NCI-H146 treated with DMSO at 0.1 percent for 48 hours (cell line): ENCODE results near the gene CNOT6.

Experiments
- DNase-seq: peaks from one replicate; lab custom pipeline; 2025; ENCODE audit not compliant: unreplicated experiment; lab: John Stamatoyannopoulos, UW

Gene CNOT6

DNA sequence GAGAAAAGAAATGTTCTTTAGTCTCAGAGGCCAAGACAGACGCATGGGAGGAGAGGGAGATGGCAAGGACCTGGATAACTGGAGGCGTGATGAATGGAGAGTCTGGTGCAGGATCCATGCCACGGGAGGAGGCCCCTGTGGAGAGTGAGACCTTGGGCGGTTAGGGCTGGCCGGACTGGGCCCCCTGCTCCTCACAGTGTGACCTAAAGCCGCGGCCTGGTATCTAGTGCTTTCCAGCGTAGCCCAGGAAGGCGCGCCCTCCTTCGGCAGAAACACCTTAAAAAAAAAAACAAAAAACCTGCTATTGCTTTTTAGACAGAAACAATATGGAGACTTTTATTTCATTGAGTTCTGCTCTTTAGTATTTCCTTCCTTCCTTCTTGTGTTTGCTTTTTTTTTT, 64.1 kb downstream of the CNOT6 start:
- no peak for DNase-seq

DNA sequence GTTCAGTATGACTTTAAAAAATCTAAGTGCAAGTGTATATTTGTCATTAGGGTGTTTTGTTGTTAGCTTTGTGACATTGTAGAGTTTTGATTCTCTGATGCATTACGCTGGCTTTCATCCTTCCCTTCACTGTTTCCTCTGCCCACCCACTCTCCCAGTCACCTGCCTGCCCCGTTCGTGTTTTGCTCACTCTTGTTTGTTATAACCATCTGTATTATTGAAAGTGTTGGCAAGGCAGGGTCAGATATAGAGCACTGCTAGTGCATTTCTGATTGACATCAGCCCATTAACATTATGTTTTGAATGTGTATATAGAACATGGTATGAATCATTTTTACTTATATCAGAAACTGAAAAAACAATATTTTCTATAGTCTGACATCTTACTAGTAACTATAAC, 69.8 kb downstream of the CNOT6 start:
- DNase-seq, result no peak

DNA sequence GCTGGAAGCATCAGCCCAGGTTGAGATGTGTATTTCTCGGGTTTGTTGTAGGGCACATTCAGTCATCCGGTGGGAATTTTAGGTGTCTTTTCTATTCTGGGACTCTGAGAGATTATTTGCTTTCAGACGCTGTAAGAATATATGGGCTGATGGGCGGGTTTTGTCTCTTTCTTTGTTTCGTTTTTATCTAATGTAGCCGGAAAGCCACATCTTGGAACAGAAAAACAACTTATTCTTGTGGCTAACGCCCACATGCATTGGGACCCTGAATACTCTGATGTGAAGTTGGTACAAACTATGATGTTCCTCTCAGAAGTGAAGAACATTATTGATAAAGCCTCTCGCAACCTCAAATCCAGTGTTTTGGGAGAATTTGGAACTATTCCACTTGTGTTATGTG, 74.7 kb downstream of the CNOT6 start:
- no peak for DNase-seq

DNA sequence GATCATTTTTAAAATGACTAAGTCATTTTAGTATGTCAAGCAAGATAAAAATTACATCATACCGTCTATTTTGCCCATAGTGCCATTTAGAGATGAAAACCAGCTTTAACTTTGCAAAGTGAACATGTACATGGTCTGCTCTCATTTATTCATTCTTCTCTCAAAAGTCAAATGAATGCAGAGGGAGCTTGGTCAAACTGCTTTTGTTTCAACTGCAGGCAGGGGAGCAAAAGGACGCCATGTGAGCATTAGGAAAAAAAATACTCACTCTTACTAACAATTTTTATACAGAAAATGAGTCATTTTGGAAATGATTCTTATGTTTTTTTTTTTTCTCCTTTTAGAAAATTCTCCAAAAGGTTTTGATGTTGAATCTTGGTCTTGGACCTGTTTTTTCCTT, 81.4 kb downstream of the CNOT6 start:
- DNase-seq, result no peak

DNA sequence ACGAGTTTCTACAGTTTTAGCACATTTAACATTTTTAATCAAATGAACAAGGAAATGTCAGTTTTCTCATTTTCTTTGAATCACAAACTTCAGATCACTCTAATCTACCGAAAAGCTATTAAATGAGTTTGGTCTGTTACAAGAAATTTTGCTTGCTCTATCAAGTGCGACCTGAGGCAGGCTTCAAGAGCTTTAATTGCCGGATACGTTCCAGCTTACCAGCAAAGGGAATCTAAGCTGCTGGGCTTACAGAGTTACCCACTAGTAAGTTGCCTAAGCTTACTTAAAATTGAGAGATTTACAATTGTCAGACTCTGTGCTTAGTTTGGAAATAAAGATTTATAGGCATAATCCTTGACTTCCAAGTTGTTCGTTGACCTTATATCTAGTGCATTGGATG, 86.5 kb downstream of the CNOT6 start:
- DNase-seq, result no peak

DNA sequence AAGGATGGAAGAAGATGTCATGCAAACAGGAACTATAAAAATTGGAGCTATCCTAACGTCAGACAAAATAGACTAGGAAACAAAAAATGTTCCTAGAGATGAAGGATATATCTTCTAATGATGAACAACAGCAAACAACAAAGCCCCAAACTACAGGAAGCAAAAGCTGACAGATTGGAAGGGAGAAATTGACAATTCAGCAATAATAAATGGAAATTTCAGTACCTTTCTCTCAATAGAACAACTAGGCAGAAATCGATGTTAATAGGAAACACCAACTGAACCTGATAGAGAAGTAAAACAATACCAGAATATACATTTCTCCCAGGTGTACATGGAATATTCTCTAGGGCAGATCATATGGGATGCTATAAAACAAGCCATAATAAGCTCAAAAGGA, 89.6 kb downstream of the CNOT6 start:
- DNase-seq, result no peak

DNA sequence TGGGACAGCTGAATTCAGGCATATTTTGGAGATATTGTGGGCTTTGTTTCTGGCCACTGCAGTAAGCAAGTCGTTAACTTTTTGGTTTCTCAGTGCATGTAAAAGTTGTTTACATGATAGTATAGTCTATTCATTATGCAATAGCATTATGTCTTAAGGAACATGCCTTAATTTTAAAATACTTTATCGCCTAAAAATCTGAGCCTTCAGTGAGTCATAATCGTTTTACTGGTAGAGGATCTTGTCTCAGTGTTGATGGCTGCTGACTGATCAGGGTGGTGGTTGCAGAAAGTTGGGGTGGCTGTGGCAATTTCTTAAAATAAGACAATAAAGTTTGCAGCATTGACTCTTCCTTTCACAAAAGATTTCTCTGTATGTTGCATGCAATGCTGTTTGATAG, 92.0 kb downstream of the CNOT6 start:
- DNase-seq, result no peak

DNA sequence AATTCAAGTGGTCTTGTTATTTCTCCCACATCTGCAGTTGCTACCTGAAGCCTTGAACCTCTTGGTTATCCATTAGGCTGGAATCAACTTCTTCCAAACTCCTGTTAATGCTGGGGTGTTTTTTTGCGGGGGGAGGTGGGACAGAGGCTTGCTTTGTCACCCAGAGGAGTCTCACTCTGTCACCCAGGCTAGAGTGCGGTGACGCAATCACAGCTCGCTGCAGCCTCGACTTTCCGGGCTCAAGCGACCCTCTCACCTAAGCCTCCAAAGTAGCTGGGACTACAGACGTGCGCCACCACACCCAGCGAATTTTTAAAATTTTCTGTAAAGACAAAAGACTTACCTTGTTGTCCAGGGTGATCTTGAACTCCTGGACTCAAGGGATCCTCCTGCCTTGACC, 92.7 kb downstream of the CNOT6 start:
- DNase-seq, result no peak

DNA sequence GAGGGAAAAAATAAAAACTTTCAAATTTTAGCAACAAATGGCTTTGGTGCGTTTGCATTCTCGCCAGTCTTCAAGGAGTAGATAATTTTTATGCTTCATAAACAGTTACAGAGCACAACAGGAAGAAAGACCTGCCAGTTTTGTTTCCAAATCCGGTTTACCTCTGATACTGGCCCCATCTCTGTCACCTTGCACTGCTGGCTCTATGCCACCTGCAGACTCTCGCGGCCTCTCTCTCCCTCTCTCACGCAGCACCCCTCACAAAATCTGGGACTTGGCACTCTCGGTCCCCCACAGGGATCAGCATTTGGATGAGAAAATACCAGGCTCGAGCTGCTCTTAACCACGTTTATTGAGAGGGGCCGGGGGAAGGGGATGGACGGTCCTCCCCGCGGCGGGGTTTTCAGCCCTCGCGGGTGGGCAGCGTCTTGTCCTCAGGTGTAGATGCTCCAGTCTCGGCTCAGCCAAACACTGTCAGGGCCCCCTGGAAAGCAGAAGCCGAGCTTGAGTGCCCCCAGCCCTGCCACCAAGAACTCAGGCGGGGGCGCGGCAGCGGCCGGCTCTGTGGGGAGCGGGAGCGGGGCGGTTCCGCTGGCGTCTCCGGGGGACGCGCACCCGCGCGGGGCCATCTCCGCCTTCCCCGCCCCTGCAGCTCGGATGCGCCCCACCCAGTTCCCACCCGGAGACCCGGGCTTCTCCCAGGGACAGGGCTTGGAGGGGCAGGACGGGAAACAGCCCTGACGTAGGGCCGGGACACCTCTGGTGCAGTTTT, 95.8 kb downstream of the CNOT6 start:
- no peak for DNase-seq

DNA sequence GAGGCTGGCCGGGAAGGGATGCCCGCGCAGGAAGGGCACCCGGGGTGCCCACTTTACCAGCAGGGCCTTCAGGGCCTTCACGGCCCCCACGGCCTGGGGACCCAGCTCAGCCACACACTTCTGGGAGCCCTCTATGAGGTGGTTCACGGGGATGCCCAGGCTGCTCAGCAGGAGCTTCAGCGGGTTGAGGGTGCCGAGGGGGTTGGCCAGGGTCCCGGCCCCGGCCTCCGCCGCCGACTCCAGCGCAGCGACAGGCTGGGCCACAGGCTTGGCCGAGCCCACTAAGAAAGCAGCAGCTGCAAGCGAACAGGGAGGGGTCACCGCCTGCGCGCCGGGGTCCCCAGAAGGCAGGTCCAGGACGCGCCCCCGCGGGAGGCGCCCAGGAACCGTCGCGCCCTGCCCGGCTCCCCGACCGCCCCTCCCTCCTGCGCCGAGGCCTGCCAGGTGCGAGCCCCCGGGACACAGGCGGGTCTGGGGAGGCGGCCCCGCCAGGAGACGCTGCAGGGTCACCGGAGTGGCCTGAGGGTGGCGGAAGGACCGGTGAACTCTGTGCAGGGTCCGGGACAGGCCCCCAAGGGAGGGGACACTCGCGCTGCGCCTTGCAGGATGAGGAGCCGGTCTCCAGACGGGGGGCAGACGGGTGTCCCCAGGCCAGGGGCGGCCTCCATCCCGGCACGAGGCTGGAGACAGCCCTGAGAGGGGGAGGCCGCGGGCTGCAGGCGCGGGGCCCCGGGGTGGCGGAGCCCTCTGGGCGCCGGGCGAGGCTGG, 96.5 kb downstream of the CNOT6 start:
- no peak for DNase-seq

DNA sequence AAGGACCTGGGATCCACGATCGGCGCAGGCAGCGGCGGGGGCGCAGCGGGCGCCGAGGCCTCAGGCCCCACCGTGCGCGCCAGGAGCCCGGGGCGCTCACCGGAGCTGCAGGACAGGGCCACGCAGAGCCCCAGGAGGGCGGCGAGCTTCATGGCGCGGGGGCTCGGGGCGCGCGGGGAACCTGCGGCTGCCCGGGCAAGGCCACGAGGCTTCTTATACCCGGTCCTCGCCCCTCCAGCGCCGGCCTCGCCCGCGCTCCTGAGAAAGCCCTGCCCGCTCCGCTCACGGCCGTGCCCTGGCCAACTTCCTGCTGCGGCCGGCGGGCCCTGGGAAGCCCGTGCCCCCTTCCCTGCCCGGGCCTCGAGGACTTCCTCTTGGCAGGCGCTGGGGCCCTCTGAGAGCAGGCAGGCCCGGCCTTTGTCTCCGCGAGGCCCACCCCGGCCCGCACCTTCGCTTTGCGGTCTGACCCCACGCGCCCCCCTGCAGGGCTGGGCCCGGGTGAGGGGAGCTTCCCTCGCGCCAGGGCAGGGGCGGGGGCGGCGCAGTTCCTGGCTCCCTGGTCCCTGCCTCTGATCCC, 97.2 kb downstream of the CNOT6 start, which contains the start of gene SCGB3A1:
Gene SCGB3A1, minus strand, starts transcription at position 189 of the 577 bp plus-strand sequence. Its CDS starts 37 bp downstream, at position 152.
- no peak for DNase-seq

DNA sequence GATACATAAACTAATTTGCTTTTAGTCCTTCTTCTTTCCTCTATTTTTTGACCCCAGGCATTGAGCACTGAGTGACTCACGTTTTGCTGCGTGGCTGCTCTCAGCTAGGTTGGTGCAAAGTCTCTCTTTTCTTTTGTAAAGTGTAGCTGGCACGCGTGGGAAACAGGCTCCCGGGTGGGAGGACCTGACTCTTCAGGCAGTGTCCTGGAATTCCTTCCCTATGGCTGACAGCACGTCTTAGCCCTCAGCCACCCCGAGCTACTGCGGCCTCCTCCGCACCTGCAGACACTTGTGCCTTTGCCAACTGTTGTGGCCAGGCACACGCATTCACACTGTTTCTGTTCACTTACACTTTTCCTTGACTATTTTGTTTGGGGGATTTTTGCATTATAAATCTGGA, 98.0 kb downstream of the CNOT6 start:
- DNase-seq, result no peak

DNA sequence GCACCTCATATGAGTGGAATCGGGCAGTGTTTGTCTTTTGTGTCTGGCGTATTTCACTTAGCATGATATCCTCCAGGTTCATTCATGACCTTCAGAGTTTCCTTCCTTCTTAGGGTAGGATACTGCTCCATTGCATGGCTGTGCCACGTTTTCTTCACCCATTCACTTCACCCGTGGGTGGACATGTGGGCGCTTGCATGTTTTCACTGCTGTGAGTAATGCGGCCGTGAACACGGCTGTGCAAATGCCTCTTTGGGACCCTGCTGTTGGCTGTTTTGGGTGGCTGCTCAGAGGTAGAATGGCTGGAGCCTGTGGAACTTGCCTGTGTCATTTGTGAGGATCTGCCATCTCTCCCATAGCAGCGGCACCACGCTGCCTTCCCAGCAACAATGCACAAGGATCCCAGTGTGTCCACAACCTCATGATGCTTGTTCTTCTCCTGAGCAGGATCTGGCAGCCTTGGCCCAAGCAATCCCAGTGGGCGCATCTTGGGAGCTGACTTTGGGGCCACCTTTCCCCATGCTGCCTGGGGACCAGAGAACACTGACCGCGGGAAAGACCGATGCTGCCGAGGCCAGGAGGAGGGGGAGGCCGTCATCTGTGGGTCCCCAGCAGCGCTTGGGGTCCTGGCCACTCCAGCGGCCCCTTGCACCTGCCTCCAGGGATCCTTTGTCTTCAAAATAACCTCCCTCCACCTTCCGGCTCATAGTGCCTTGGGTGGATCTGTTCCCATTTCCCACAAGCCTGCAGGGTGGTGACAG, 99.4 kb downstream of the CNOT6 start:
- no peak for DNase-seq

DNA sequence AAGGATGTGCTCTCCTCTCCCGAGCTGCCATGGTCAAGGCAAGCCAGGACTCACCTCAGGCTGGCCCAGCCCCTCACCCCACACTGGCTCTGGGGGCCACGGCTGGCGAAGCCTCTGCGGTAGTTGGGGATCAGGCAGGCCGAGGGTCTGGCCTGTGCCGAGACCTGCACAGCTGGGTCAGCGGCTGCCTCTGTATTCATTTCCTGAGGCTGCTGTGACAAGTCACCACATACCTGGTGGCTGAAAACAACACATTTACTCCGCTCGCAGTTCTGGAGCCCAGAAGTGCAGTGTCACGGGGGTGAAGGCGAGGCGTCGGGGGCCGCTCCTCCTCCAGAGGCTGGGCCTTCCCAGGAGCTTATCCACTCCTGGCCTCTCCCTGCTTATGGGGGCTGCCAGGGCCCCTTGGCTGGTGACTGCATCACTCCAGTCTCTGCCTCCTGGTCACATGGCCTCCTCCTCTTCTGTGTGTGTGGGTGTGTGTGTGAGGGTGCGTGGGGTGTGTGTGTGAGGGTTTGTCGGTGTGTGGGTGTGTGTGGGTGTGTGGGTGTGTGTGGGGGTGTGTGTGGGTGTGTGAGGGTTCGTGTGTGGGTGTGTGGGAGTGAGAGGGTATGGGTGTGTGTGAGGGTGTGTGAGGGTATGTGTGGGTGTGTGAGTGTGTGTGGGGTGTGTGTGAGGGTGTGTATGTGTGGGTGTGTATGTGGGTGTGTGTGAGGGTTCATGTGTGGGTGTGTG, 100.3 kb downstream of the CNOT6 start:
- DNase-seq, result no peak

DNA sequence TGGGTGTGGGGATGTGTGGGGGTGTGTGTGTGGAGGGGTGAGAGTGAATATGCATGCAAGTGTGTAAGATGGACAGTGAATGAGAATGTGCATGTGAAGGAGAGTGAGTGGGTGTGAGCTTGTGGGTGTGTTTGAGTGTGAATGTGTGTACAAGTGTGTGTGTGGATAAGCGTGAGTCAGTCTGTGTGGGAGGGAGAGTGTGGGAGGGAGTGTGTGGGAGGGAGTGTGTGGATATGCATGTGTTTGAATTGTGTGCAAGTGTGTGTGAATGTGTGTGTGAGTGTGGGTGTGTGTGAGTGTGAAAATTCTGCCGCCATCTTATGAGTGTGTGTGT, 100.8 kb downstream of the CNOT6 start:
- no peak for DNase-seq

DNA sequence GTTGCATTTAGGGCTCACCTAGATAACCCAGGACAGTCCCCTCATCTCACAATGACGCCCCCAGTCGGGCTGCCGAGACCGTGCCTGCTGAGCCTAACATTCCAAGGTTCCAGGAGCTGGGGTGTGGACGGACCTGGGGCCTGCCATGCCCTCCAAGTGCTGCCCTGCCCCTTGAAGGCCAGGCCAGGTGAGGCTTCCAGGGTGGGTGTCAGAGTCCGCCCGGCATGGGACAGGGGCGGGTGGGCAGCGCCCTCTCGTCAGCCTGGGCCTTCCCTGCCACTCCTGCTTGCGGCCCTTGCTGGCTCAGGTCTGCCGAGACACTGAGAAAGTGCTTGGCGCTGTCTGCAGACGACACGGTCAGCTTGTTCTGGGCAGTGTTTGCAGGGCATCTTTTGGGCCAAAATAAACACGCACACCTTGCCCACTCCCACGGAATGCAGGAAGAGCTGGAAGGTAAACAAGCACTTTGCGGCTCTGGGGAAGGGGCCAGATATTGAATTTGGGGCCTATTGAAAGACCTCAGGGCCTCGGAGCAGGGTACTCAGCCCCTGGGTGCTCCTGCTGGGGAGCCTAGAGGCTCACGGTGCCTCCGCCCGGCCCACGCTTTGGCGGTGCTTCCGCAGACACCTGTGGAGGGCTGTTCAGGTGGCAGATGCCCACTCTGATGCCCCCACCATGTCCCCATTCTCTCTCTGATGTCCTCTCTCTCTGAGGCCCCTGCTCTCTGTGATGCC, 101.4 kb downstream of the CNOT6 start:
- DNase-seq, result no peak

DNA sequence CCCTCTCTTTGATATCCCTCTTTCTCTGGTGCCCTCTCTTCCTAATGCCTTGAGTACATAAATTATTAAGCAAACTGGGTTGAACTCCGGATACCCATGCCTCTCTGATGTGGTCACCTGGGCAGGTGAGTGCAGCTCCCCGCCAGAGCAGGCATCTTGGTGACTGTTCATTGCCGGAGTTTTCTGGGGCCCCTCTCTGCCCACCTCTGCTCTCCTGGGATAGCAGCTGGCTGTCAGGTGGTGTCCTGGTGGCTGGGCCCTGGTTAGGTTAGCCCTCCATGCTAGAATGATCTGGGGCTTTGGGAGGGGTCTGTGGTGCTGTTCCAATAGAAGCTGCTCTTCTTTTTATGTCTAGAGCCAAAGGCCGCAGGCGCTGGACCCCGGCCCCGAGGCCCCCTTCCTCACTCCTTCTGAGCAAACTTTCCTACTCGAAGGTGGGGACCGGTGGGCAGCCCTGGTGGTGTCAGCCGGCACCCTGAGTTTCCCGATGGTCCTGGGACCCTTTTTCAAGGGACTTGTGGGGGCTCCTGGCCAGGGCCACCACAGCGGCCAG, 102.0 kb downstream of the CNOT6 start:
- DNase-seq, result no peak

DNA sequence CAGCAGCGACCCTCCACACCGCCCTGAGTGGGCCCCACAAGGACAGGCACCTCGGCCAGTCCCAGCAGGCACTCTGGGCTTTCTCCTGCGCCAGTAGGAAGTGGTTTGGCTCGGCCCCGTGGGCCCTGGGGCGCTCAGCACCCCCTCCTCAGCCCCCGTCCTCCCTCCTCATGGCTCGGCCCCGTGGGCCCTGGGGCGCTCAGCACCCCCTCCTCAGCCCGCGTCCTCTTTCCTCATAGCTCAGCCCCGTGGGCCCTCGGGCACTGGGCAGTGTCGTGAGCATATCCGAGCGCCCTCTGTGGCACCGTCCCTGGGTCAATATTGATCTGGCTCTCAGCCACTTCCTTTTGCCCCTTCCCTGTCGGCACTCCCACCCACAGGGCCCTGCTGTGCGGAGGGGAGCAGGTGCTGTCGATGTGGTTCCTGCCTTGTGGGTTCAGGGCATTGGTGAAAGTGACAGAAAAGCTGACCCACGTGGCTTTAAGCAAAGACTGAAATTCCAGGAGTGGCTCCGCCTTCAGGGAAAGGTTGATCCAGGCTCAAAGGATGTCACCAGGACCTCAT, 102.6 kb downstream of the CNOT6 start:
- DNase-seq, result no peak

DNA sequence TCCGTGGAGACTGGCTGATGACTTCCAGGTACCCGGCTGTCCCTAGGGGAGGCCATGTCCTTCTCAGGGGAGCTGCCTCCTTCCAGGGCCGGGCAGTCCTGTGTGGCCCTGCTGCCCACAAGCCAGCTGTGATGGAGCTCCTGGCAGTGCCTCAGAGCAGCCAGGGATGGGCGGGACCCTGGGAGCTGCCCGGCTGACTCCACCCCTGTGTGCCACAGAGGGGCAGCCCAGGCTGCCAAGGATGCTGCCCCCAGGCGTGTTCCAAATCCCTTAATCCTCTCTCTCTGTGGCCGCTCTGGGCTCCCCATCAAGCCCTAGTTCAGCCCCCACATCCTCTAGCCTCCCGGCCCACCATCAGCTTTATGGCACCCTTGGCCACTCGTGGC, 104.1 kb downstream of the CNOT6 start:
- no peak for DNase-seq
